Measurements from ENCODE around the gene LNX1.

GRCh38 chr4:53479736-53480525 is 111.4 kb downstream of the LNX1 start:
- TF ChIP-seq EZH2 (IDR thresholded peaks at IDR 0.05; ENCODE audit: insufficient read depth, poor library complexity, severe bottlenecking) (no peak), EZH2phosphoT487 (IDR thresholded peaks at IDR 0.05; ENCODE audit: insufficient read depth, low read depth) (no peak)
